ENCODE measurements around the gene OPA3.
"Not testable (repeated sequence)": the region's sequence is repeated elsewhere in the genome, so short reads cannot be mapped to it uniquely, and the experiment has no call there.

DNA sequence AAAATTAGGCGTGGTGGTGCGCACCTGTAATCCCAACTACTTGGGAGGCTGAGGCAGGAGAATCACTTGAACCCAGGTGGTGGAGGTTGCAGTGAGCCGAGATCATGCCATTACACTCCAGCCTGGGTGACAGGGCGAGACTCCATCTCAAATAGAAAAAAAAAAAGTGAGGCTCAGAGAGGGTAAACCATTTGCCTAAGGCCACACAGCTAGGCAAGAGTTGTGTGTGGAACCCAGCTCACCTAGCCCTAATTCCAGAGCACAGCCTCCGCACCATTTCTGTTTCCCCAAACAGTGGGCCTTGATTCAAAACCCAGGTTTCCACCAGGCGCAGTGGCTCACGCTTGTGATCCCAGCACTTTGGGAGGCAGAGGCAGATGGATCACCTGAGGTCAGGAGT is 43.6 kb upstream of the OPA3 start:
- TF ChIP-seq, protein P1, sequence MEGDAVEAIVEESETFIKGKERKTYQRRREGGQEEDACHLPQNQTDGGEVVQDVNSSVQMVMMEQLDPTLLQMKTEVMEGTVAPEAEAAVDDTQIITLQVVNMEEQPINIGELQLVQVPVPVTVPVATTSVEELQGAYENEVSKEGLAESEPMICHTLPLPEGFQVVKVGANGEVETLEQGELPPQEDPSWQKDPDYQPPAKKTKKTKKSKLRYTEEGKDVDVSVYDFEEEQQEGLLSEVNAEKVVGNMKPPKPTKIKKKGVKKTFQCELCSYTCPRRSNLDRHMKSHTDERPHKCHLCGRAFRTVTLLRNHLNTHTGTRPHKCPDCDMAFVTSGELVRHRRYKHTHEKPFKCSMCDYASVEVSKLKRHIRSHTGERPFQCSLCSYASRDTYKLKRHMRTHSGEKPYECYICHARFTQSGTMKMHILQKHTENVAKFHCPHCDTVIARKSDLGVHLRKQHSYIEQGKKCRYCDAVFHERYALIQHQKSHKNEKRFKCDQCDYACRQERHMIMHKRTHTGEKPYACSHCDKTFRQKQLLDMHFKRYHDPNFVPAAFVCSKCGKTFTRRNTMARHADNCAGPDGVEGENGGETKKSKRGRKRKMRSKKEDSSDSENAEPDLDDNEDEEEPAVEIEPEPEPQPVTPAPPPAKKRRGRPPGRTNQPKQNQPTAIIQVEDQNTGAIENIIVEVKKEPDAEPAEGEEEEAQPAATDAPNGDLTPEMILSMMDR (IDR thresholded peaks at IDR 0.05), result not testable (repeated sequence)
- not testable (repeated sequence) for TF ChIP-seq POLR2AphosphoS5, POLR2A (IDR thresholded peaks at IDR 0.05)
